Activated CD8-positive, alpha-beta memory T cell treated with anti-CD3 and anti-CD28 coated beads for 1 hour (primary cell): ENCODE measurements around the gene GAGE10.

Experiments
- DNase-seq, 2 donors: peaks; one replicate each; pipeline ENCODE4 v3.0.0-alpha.2; 2020; ENCODE audit warnings: low read depth in 1 of 2; ENCODE audit errors: extremely low read depth in 1 of 2

GAGE10 gene, protein sequence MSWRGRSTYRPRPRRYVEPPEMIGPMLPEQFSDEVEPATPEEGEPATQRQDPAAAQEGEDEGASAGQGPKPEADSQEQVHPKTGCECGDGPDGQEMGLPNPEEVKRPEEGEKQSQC

DNA sequence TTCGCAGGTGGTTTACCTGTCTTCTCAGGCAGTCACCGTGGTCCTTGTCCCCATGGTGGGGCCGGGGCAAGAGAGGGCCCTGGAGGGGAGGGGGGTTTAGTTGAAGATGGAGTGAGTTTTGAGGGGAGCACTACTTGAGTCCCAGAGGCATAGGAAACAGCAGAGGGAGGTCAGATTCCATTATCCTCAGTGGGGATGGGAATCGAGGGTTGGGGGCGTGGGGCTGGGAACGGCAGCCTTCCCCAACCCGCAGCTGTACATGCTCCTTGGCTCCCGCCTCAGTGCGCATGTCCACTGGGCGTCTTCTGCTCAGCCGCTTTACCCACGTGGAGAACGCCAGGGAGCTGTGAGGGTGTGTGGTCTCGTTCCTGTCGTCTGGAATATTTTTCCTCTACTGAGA, at the start of gene GAGE10:
Gene GAGE10, plus strand, starts transcription at position 301 of the 400 bp plus-strand sequence. CDS start 1,214 bp downstream, outside the sequence.
- no peak for DNase-seq

DNA sequence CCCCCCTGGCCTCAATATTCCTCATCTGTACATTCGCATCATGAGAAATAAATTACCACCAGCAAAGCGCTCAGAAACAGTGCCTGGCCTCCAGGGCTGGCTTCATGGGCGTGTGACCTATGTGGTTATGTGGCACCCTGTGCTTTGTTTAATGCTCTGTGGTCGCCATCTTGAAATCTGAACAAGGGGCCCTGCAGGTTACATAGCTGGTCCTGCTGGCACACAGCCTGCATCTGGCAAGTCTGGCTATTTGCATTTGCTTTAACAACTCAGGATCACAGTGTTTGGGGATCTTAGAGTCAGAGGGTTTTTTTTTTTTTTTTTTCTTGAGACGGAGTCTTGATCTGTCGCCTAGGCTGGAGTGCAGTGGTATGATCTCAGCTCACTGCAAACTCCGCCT, 48.8 kb upstream of the GAGE10 start:
- DNase-seq, result no peak

DNA sequence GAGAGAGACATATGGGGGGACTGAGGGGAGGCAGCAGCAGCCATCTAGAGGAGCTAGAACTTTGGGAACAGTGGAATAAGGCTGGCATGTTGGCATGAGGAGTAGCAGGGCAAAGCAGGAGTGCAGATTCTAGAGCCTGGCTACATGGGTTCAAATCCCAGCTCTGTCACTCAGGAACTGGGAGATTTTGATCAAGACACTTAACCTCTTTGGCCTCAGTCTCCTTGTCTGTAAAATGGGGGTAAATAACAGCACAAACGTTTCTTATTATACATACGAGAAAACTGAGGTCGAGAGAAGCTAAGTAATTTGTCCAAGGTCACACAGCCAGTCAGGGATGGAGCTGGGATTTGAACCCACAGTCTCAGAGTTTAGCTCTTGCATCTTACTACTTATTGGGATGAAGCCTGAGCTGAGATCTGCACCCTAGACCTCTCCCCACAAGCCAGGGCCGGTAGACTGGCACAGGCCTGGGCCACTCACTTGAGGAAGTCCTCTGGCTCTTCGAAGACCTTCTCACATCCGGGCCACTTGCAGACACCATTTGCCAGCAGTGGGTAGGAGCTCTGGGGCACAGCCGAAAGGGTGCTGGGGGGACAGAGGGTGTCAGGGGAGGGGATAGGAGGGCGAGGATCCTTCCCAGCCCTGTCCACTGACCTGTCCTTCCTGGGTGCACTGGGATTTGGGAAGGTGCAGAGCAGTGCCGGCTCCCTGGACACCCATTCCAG, 47.0 kb upstream of the GAGE10 start:
- DNase-seq, result no peak

DNA sequence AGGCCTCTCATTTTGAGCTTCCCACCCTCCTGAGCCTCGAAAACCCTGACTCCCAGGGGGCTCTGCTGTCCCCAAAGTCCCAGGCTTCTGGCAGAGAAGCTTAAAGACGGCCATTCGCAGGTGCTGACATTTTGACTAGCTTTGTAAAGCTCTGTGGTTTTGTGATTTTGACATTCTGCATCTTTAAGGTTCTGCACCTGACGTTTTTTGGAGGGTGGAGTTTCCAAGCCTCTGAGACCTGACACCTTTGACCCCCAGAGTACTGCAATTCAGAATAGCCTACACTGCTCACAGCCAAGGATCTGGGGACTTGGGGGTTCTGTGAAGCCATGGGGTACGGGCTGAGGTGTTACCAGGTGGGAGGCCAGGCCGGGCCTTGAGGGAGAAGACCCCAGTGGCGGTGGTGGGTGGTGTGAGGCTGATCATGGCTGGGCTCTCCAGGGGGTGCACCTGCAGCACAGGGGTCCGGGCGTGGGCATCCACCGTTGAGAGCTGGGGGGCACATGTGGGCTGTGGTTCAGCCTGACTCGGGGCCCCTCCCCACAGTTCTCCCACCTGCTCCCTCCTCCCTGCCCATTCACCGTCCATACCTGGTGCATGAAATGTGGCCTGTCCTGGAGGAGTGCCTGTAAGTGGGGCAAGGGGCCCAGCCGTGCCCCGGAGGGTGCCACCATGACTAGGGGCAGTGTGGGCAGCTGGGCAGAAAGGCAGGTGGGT, 46.2 kb upstream of the GAGE10 start:
- no peak for DNase-seq

DNA sequence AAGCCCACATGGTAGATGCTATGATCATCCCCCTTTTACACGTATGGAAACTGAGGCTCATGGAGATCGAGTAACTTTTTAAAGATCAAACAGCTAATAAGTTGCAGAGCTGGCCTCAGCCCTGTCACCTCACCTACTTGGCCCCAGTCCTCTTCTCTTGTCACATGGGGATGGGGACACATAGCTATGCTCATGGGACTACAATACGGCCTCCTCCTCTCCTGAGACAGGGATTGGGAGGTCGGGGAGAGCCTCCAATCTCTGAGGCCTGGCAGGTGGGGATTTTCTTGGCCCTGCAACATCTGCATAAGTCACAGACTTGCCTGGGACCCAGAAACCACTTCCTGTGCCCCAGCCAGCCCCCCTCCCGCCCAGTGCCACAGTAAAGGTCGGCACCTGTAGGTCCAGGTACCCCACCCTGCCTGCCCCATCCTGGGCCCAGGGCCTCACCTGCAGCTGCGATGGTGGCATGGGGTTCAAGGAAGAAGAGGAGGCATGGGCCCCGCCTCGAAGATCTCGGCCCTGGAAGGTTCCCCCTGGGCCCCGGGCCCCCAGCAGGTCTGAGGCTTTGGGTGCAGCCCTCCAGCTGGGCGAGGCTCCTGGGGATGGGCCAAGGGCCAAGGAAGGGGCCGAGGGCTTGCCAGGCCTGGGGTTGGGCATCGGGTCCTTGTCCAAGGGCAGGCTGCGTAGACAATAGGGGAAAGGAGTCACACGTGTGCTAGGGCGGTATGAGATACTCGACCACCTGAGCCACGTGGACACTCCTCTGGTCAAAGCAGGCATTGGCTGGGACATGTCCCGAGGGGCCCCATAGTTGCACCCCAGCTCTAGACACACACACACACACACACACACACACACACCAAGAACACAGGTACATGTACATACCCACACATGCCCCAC, 45.3 kb upstream of the GAGE10 start:
- no peak for DNase-seq

DNA sequence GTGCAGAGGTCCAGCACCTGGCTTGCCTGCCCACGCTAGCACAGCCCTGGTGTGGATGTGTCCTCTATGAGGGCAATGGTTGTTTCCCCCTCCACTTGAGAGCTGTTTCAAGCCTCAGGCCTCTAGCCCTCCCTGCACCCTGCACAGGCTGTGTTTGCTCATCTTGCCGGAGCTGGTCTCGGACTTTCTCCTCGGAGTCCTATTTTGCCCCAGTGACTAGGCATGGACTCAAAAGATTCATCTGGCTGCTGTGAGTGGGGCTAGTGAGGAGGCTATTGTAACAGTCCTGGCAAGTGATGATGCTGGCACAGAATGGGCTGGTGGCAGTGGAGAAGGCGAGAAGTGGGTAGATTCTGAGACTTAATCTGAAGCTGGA, 44.7 kb upstream of the GAGE10 start:
- DNase-seq, result no peak

DNA sequence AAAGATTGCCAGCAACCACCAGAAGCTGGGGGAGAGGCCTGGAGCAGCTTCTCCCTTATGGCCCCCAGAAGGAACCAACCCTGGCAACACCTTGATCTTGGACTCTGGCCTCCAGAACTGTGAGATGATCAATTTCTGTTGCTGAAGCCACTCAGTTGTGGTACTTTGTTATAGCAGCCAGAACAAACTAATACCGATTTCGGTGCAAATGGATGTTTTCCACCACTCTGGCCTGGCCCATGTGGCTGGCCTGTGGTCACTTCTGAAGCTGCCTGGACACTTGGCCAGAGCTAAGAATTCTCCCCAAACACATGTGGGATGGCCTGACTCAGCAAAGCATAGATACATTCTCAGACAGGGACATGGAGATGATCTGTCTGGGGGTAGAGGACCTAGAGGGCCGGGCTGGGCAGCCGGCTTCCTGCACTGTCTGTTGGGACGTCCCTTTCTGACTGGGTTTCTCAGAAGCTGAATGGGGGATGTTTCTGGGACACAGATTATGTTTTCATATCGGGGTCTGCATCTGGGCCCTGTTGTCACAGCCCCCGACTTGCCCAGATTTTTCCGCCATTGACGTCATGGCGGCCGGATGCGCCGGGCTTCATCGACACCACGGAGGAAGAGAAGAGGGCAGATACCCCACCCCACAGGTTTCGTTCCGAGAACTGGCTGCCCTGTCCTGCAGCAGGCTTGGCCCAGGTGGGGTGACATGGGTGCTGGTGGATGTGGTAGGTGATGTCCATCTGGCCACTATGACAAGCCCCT, 43.0 kb upstream of the GAGE10 start:
- DNase-seq, result no peak

DNA sequence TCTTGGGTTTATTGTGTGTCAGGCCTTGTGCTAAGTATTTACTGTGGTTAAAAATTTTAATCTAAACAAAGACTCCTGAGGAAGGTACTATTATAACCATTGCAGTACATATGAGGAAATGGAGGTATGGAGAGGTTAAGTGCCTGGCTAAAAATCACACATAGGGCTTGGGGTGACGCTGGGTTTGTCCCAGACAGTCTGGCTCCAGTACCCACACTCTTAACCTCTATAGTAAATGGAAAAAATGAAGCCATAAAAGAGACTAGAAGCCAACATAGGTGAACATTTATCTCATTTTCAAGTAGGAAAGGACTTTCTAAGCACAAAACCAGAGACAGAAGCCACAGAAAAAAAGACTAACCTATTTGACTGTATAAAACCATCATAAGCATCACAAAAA, 40.8 kb upstream of the GAGE10 start:
- no peak for DNase-seq

DNA sequence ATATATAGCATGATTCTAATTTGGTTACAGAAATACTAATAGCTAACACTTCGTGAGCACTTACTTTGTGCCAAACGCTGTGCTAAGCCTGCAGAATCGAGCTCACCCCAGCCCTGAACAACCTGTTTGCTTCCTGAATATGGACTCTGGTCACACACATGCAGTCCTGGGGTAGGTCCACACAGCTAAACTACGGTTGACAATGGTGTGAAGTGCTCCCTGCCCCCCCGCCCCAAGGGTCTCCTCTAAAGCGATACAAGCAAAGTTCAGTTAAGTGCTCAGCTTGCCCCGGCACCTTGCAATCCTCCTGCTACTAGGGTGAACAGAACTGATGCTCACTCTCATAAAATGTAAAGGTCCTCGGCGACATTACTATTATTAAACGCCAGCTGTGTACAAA, 39.8 kb upstream of the GAGE10 start:
- no peak for DNase-seq

DNA sequence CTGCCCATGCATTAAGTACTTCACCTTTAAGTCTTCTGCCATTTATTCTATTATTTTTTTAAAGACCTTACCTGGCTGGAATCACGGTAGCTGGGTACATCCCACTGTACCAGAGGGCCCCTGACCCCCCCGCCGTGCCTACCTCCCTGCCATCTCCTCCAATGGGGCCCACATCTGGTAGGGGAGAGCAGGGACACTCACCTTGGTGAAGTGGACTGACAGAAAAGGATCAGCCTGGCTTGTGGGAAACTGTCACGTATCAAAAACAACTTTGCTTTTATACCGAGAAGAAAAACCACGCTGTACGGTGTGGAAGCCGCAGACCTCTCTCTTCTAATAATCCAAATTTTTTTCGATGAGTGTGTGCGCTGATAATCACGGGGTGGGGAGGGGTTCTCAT, 39.0 kb upstream of the GAGE10 start, which contains the start of gene FOXP3:
Gene FOXP3, minus strand, starts transcription at position 251 of the 400 bp plus-strand sequence. CDS start 6,205 bp downstream, outside the sequence.
- DNase-seq, result no peak

DNA sequence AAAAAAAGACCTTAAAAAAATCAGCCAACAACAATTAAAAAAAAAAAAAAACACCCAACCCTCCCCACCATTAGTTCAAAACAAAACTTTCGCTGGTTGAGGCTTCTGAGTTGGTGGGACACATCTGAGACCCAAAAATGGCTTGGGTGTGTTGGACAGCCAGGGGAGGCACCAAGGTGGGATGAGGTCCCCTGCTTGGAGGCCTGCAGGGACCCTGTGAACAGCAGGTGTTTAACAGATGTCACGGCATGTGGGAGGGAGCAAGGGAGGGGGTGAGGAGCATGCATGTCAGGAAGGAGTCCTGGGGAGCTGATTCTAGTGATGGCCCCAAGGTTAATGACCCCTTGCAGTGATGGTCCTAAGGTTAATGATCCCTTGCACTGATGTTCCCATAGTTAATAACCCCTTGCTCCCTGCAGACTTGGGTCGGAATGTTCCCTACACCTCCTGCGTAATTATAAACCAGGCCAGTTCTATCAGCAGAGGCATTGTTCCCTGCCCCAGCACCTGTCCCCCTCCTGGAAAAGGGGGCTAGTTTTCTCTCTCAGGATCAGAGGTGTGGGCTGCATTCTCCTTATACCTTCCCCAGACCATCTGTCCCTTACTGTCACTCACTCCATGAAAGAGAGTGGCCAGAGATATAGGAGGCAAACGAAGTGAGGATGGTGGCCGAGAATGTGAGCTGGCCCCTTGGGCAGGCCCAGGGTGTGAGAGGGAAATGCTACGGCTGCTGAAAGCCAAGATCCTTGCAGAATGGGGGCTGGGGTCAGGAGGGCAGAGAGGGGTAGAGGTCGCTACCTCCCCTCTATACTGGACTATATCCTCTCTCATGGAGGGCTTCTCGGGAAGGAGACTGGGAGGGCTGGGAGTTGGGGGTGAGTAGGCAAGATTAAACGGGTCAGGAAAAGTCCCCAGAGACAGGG, 36.7 kb upstream of the GAGE10 start:
- no peak for DNase-seq

DNA sequence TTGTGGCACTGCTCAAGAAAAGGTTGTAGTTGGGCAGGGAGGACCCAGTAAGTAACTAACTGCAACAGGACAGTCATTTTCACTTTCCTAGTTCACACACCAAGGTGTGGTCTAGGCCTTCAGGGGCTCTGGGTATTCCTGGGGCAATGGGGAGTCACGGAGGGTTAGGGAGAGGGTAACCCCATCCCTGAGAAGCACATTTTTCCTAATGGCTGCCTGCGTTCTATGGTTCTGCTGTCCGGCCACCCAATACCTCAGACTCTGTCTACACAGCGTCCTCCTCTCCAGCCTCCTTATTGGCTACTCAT, 34.8 kb upstream of the GAGE10 start:
- DNase-seq, result no peak

DNA sequence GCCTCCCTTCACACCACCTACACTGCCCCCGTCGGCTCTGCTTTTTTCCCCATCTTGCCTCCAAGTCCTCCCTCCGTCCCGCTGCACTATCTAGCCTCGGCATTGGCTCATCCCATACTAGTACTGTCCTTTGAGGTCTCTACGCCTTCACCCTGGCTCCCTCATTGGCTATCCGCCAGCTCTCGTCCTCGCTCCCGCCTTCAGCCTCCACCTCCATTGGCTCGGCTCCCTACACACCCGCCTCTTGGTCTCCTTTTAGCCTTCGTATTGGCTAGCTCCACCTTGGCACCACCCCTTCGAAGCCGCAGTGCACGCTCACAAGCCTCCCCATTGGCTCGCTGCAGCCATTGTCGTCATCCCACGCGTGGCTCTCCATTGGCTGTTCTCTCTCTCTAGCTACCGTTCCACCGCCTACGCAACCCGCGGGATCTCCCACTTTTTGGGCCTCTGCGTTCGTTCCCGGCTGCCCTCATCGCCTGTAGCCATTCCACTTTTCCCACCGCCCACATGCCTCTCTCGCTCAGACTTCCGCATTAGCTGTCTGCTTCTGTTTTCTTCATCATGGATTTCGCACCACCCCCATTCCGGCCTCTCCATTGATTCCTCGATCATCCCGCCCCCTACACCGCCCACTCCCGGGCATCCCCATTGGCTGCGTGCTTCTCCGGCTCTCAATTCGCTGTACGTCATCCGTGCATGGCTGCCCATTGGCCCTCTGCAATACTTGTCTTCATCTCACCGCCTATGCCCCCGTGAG, 34.3 kb upstream of the GAGE10 start:
- DNase-seq, result peak; percentile 82 to 90

DNA sequence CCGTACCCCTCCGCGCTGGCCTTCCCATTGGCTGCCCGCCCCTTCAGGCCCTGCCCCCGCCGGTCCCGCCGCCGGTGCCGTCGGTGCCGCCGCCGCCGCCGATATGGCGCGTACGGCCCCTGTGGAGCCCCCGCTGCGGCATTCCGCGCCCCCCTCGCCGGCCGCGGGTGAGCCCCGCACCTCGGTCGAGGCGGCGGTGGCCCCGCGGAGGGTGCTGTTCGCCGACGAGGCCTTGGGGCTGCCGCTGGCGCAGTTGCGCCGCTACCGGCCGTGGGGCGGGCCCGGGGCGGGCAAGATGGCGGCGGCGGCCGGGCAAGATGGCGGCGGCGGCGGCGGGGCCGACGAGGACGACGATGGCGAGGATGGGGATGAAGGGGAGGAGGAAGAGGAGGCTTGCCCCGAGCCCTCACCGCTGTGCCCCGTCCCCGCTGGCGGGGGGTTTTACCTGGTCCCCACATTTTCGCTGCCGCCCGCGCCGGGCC, 33.6 kb upstream of the GAGE10 start, which contains the start of gene PPP1R3F:
Gene PPP1R3F, plus strand, starts transcription at position 27 of the 482 bp plus-strand sequence. Its CDS starts 77 bp downstream, at position 104.
- DNase-seq, result peak in 1 of 2 donors; percentile 21

DNA sequence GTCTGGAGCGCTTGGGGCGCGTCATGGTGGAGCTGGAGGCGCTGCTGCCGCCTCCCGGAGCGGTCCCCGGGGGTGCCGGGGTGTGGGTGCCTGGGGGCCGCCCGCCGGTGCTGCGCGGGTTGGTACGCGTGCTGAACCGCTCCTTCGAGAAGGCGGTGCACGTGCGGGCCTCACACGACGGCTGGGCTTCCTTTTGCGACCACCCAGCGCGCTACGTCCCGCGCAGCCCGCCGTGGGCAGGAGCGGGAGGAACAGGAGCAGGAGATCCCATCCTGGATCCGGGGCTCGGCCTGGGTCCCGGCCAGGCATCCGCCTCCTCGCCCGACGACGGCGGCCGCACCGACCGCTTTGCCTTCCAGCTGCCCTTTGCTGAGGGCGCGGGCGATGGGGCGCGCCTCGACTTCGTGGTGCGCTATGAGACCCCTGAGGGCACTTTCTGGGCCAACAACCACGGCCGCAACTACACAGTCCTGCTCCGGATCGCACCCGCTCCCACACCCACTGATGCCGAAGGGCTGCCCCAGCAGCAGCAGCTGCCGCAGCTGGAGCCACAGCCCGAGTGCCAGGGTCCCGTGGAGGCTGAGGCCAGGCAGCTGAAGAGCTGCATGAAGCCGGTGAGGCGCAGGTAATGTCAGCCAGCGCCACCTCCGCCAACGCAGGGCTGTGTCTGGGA, 33.1 kb upstream of the GAGE10 start:
- DNase-seq, result no peak

DNA sequence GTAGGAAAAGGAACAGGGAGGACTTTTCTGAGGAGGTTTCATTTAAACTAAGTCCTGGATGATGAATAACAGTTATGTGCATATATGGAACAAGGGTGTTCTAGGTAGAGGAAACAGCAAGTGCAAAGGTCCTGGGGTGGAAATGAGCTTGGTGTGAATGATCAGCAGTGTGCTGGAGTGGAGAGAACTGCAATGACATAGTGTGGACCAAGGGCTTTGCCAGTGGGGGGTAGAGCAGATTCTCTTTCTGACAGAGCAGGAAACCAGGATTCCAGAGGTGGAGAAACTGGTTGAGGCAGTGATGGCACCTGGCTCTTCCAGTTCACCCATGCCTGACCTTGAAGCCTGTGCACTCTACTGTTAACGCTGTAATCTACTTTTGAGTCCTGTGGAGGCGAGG, 32.1 kb upstream of the GAGE10 start:
- no peak for DNase-seq

DNA sequence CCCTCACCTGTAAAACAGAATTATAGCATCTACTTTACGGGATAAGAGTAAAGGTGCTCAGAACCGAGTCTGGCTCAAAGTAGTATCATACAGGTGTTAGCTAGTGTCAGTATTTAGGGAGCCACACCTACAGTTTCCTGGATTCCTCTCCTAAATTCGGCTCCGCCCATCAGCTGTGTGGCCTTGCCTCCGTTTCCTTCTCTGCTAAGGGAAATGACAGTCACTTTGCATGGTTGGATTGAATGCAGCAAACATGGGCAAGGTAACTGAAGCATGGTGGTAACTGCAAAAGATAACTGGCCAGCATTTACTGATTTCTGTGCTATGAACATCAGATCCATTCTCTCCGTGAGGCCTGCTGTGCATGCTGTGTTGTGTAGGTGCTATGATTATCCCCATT, 31.0 kb upstream of the GAGE10 start:
- no peak for DNase-seq

DNA sequence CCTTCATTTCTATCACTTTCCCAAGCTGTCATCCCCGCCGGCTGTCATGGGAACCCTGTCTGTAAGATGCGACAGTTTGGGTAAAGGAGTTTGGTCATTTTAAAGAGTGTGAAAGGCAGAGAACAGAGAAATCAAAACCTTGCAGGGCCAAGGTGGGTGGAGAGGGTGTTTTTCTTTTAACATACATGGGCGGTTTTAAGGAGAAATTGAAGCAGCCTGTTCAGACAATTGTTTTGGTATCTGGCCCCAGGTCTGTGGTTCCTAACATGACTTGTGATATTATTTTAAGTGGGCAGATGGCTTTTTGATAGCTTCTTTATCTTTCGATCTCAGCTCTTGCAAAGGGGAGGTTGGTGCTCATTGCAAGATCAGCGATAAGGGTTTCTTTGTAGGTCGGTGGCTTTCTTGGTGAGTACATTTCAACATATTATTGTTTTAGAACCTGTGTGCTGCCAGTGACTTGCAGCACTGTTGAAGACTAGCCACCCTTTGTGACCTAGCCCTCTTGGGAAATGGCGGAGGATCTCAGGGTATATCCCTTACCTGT, 30.2 kb upstream of the GAGE10 start:
- DNase-seq, result no peak
